Smooth muscle cell (in vitro differentiated cells): ENCODE results near the gene HIC1. TPM values are rescaled to one million over a fixed set of nuclear protein-coding genes. Genes with fewer than 3 reads are reported as not detected.

Experiments
- DNase-seq: peaks from one replicate; lab custom pipeline; 2025; ENCODE audit not compliant: unreplicated experiment; lab: John Stamatoyannopoulos, UW
- H2AFZ ChIP-seq: fragments of 200-600 bp; sonication (generic); 2 replicates; pipeline ENCODE4 v1.6.0; 2016; ENCODE audit warnings: antibody characterized with exemption, low read depth, mild to moderate bottlenecking
- H3F3A ChIP-seq: fragments of 200-600 bp; sonication (generic); 2 replicates; pipeline ENCODE4 v1.6.0; 2017; ENCODE audit warnings: antibody characterized with exemption, low read depth
- H3K27ac ChIP-seq: fragments of 200-600 bp; sonication (generic); 2 replicates; pipeline ENCODE4 v1.5.1; 2016; ENCODE audit warnings: low read depth, mild to moderate bottlenecking
- H3K27me3 ChIP-seq: fragments of 200-600 bp; sonication (generic); 2 replicates; pipeline ENCODE4 v1.6.1; 2016; ENCODE audit warnings: low read depth, mild to moderate bottlenecking
- H3K36me3 ChIP-seq: fragments of 200-600 bp; sonication (generic); 2 replicates; pipeline ENCODE4 v1.5.1; 2016; ENCODE audit warnings: low read depth
- H3K4me1 ChIP-seq: fragments of 200-600 bp; sonication (generic); 2 replicates; pipeline ENCODE4 v1.5.1; 2016; ENCODE audit warnings: low read depth
- H3K4me2 ChIP-seq: fragments of 200-600 bp; sonication (generic); 2 replicates; pipeline ENCODE4 v1.6.0; 2016; ENCODE audit warnings: mild to moderate bottlenecking
- H3K4me3 ChIP-seq: fragments of 200-600 bp; sonication (generic); 2 replicates; pipeline ENCODE4 v1.5.1; 2016; ENCODE audit warnings: mild to moderate bottlenecking
- H3K79me2 ChIP-seq: fragments of 200-600 bp; sonication (generic); 2 replicates; pipeline ENCODE4 v1.6.0; 2016; ENCODE audit warnings: low read depth, mild to moderate bottlenecking
- H3K9ac ChIP-seq: fragments of 200-600 bp; sonication (generic); 2 replicates; pipeline ENCODE4 v1.6.0; 2016; ENCODE audit warnings: low read depth
- H3K9me3 ChIP-seq: fragments of 200-600 bp; sonication (generic); replicated peaks from 2 replicates; pipeline ENCODE4 v1.5.1; 2016; ENCODE audit warnings: low read depth
- H4K20me1 ChIP-seq: fragments of 200-600 bp; sonication (generic); 2 replicates; pipeline ENCODE4 v1.6.0; 2016; ENCODE audit warnings: low read depth
- WGBS: methylation state at CpG from one replicate; pipeline ENCODE4 v1.1.7; 2016; ENCODE audit warnings: low lambda C conversion rate; 5-methylcytosine and 5-hydroxymethylcytosine counted together
- polyA plus RNA-seq: library from polyadenylated mRNA; unstranded; fragments of >200 nt; fragmentation: Nextera tagmentation; extraction: Ambion mirVana; gene quantifications from 2 replicates; pipeline ENCODE4 v1.2.1, GENCODE V29; 2016
- total RNA-seq: library from RNA; depleted of rRNA; stranded (reverse); fragments of >200 nt; gene quantifications from 2 replicates; pipeline ENCODE4 v1.2.3, GENCODE V29; 2014
- TF ChIP-seq, protein P1 (sequence below): fragments of 200-600 bp; sonication (generic); IDR thresholded peaks from 2 replicates; pipeline ENCODE4 v1.5.1; 2017; ENCODE audit warnings: borderline replicate concordance, mild to moderate bottlenecking, antibody characterized with exemption; ENCODE audit not compliant: insufficient read depth, poor library complexity, severe bottlenecking

Gene HIC1
- total and polyA plus RNA-seq, 2 experiments from 2014 or later, result 2.9 to 5.2 TPM

DNA sequence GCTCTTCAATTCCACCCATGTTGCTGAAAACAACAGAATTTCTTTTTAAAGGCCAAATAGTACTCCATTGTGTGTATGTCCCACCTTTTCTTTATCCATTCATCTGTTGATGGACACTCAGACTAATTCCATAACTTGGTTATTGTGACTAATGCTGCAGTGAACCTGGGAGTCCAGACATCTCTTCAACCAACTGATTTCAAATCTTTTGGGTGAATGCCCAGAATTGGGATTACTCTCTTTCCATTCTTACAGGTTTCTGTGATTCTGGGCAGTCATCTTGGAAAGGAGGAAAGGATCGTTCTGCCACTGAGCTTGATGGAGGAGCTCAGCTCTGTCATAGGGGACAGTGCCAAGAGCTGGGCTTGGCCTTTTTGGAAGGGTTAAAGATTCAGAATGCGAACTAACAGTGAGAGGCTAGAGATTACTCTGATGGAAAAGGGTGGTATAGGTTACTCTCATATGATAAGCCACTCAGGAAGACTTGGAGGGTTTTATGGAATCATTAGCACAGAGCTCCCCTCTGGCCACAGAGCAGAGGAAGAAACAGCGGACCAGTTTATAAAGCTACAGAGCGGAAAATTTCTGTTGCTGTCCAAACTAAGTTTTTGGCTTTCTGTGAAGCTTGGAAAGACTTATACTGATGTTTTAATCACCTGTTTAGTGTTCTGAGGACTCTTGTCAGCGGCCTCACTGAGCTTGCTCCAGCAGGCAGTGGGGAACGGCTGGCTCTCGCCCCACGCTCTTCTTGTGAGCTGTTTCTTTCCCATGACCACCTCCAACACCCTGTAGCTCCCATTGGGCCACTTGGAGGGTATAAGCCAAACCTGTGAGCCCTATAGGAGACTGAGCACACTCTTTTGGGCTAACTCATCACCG, 48.3 kb downstream of the HIC1 start:
- no peak overlapping the region for H3K4me2 ChIP-seq
- TF ChIP-seq, protein P1, sequence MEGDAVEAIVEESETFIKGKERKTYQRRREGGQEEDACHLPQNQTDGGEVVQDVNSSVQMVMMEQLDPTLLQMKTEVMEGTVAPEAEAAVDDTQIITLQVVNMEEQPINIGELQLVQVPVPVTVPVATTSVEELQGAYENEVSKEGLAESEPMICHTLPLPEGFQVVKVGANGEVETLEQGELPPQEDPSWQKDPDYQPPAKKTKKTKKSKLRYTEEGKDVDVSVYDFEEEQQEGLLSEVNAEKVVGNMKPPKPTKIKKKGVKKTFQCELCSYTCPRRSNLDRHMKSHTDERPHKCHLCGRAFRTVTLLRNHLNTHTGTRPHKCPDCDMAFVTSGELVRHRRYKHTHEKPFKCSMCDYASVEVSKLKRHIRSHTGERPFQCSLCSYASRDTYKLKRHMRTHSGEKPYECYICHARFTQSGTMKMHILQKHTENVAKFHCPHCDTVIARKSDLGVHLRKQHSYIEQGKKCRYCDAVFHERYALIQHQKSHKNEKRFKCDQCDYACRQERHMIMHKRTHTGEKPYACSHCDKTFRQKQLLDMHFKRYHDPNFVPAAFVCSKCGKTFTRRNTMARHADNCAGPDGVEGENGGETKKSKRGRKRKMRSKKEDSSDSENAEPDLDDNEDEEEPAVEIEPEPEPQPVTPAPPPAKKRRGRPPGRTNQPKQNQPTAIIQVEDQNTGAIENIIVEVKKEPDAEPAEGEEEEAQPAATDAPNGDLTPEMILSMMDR, result no peak
- peaks cover 17% of the 10 kb centered on the region for H4K20me1 ChIP-seq
- no peaks in the 10 kb centered on the region for H3K36me3 ChIP-seq
- WGBS, result 90% methylated on average over 9 of the region's 9 CpGs
- H3K4me1 ChIP-seq, result no peaks in the 10 kb centered on the region
- H3K9ac ChIP-seq, result no peak overlapping the region
- H3K4me3 ChIP-seq, result no peak overlapping the region
- no peak overlapping the region for H3K27ac ChIP-seq
- no peaks in the 10 kb centered on the region for H3K27me3 ChIP-seq
- no peak for DNase-seq
- no peaks in the 10 kb centered on the region for H3K9me3 ChIP-seq
- H2AFZ ChIP-seq, result no peak overlapping the region
- no peaks in the 10 kb centered on the region for H3K79me2 ChIP-seq
- no peaks in the 10 kb centered on the region for H3F3A ChIP-seq

DNA sequence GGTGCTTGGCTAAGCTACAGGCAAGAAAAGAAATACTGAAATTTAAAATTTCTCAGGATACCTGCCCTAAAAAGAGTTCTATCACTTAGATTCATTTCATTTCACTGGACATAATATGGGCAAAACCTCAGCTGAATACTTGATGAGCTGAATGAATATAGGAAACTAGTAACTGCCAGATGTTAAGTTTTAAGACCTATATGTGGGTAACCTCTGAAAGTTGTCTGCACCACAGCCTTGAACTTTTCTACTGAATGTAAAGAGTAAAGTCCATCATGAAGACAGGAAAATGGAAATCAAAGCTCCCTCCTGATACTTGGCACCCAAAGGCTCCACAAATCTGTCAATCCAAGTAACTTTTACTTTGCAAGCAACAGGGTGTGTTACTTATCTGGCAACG, 50.8 kb downstream of the HIC1 start:
- Histone ChIP-seq H3F3A (peaks cover 5% of the 10 kb centered on the region), H2AFZ (no peak overlapping the region), H3K4me3 (no peak overlapping the region), H3K4me2 (no peak overlapping the region), H4K20me1 (peaks cover 28% of the 10 kb centered on the region), H3K9ac (no peak overlapping the region), H3K27me3 (no peaks in the 10 kb centered on the region), H3K36me3 (no peaks in the 10 kb centered on the region), H3K27ac (no peak overlapping the region), H3K9me3 (no peaks in the 10 kb centered on the region), H3K79me2 (no peaks in the 10 kb centered on the region), H3K4me1 (no peaks in the 10 kb centered on the region)
- TF ChIP-seq, protein P1, result no peak
- no peak for DNase-seq
- WGBS, result 100% methylated on average over 1 of the region's 1 CpG

DNA sequence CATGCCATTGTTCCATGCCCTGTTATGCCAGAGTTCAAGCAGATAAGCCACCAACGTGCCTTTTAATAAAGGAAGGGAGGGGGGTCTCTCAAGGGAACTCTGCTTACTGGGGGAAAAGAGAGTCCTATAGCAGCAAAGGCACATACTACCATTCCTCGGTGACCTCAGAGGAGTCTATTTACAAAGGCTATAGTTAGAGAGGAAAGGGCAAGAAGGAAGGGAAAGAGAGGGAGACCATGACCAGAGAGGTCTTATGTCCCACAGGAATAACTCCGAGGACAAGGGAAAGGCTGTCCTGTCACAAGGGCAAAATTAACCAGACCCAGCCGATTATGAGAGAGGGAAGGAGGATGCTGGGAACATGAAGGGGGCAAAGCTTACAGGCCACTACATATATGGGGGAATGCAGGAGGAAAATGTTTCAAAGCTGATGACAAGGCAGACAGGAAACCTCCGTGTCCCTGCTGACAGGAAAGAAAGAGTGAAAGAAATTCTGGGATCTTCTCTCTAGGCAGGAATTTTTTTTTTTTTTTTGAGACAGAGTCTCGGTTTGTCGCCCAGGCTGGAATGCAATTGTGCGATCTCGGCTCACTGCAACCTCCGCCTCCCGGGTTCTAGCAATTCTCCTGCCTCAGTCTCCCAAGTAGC, 51.5 kb downstream of the HIC1 start:
- Histone ChIP-seq H4K20me1 (peaks cover 35% of the 10 kb centered on the region), H3K4me2 (peak overlapping the region; percentile 17), H3K27me3 (no peaks in the 10 kb centered on the region), H3F3A (peaks cover 10% of the 10 kb centered on the region), H3K4me1 (no peaks in the 10 kb centered on the region), H2AFZ (no peak overlapping the region), H3K9me3 (no peaks in the 10 kb centered on the region), H3K9ac (no peak overlapping the region), H3K4me3 (no peak overlapping the region), H3K36me3 (no peaks in the 10 kb centered on the region), H3K27ac (no peak overlapping the region), H3K79me2 (no peaks in the 10 kb centered on the region)
- WGBS, result 62% methylated on average over 11 of the region's 11 CpGs
- no peak for DNase-seq
- TF ChIP-seq, protein P1, result no peak
